Renal cortex interstitium (tissue), 3 donors: ENCODE results near the gene EMC6. TPM values are rescaled to one million over a fixed set of nuclear protein-coding genes. Genes with fewer than 3 reads are reported as not detected.

Source experiments
- polyA plus RNA-seq, 3 donors: library from polyadenylated mRNA; unstranded; fragments of 120-200 nt; gene quantifications; one replicate each; pipeline ENCODE4 v1.2.1, GENCODE V29; 2013; ENCODE audit not compliant: insufficient read length in 3 of 3

Gene EMC6
- polyA plus RNA-seq, 3 donors: 21.0 to 35.3 (median 31.8) TPM

Other genes with a start within 250 kb of the EMC6 start
- not detected for gene OR1E2, start 235.0 kb upstream of the EMC6 start, polyA plus RNA-seq
- under 1 TPM; 0.36 to 0.65 (median 0.40) TPM for gene SPATA22, start 197.0 kb upstream of the EMC6 start, polyA plus RNA-seq
- 10 to 100 TPM; 20.8 to 31.7 (median 27.2) TPM for gene ASPA, start 192.8 kb upstream of the EMC6 start, polyA plus RNA-seq
- 1 to 10 TPM in 2 of 3 donors, under 1 TPM in 1; 0.88 to 1.1 (median 1.1) TPM for gene TRPV3, start 111.0 kb upstream of the EMC6 start, polyA plus RNA-seq
- gene TRPV1, start 59.4 kb upstream of the EMC6 start, polyA plus RNA-seq: 10 to 100 TPM in 1 of 3 donors, 1 to 10 TPM in 2; 7.6 to 12.4 (median 9.0) TPM
- 10 to 100 TPM; 15.4 to 16.5 (median 15.7) TPM for gene SHPK, start 32.6 kb upstream of the EMC6 start, polyA plus RNA-seq
- 10 to 100 TPM; 18.7 to 27.2 (median 20.2) TPM for gene CTNS, start 32.1 kb upstream of the EMC6 start, polyA plus RNA-seq
- gene TAX1BP3, start 234 bp upstream of the EMC6 start, polyA plus RNA-seq: 100 to 1,000 TPM in 1 of 3 donors, 10 to 100 TPM in 2; 88.5 to 113 (median 90.6) TPM
- 1 to 10 TPM; 1.3 to 1.4 (median 1.3) TPM for gene P2RX5, start 27.3 kb downstream of the EMC6 start, polyA plus RNA-seq
- gene HASPIN, start 55.1 kb downstream of the EMC6 start, polyA plus RNA-seq: 1 to 10 TPM; 2.7 to 4.9 (median 3.8) TPM
- gene ITGAE, start 132.4 kb downstream of the EMC6 start, polyA plus RNA-seq: 10 to 100 TPM; 37.7 to 40.0 (median 37.8) TPM
- gene NCBP3, start 177.4 kb downstream of the EMC6 start, polyA plus RNA-seq: 100 to 1,000 TPM in 1 of 3 donors, 10 to 100 TPM in 2; 83.1 to 122 (median 83.7) TPM
- gene CAMKK1, start 224.2 kb downstream of the EMC6 start, polyA plus RNA-seq: 1 to 10 TPM; 3.9 to 5.7 (median 4.2) TPM
- gene P2RX1, start 247.7 kb downstream of the EMC6 start, polyA plus RNA-seq: 1 to 10 TPM in 2 of 3 donors, under 1 TPM in 1; 0.93 to 1.4 (median 1.1) TPM